SU-DHL-6 (cell line): ENCODE data around the gene BMPR1B.

Experiments
- H2AFZ ChIP-seq: fragments of 200-600 bp; sonication (generic); 2 replicates; pipeline ENCODE4 v1.6.1; 2014; ENCODE audit warnings: low read depth, mild to moderate bottlenecking, moderate library complexity, mixed read lengths, antibody characterized with exemption, low read length; ENCODE audit not compliant: severe bottlenecking
- H3F3A ChIP-seq: fragments of 200-600 bp; shearing (Covaris generic); 2 replicates; pipeline ENCODE4 v1.6.0; 2016; ENCODE audit warnings: antibody characterized with exemption, mild to moderate bottlenecking; ENCODE audit not compliant: insufficient read depth
- H3K27ac ChIP-seq: fragments of 200-600 bp; sonication (generic); 2 replicates; pipeline ENCODE4 v1.5.1; 2016; ENCODE audit warnings: low read depth, mild to moderate bottlenecking, low read length, moderate library complexity, mixed read lengths
- H3K27me3 ChIP-seq: fragments of 200-600 bp; sonication (generic), shearing (Covaris generic); 2 replicates; pipeline ENCODE4 v1.6.0; 2014; ENCODE audit warnings: mild to moderate bottlenecking, low read length
- H3K36me3 ChIP-seq: fragments of 200-600 bp; sonication (generic); 2 replicates; pipeline ENCODE4 v1.6.1; 2014; ENCODE audit warnings: mild to moderate bottlenecking, low read length, mixed read lengths
- H3K4me2 ChIP-seq: fragments of 300-600, 200-600 bp; shearing (Covaris generic), sonication (generic); 2 replicates; pipeline ENCODE4 v1.6.0; 2014; ENCODE audit warnings: low read length, low read depth, mild to moderate bottlenecking; ENCODE audit not compliant: poor library complexity, severe bottlenecking
- H3K4me3 ChIP-seq: fragments of 200-600 bp; sonication (generic); 2 replicates; pipeline ENCODE4 v1.5.1; 2014; ENCODE audit warnings: antibody characterized with exemption, low read length, mild to moderate bottlenecking, mixed read lengths; ENCODE audit not compliant: insufficient read depth, poor library complexity, severe bottlenecking
- H3K79me2 ChIP-seq: fragments of 200-600 bp; sonication (generic); 2 replicates; pipeline ENCODE4 v1.6.1; 2014; ENCODE audit warnings: mild to moderate bottlenecking, low read length, moderate library complexity; ENCODE audit not compliant: insufficient read depth
- H3K9ac ChIP-seq: fragments of 200-600 bp; sonication (generic); 2 replicates; pipeline ENCODE4 v1.7.0; 2014; ENCODE audit warnings: mild to moderate bottlenecking, low read length
- H3K9me2 ChIP-seq: fragments of 200-600 bp; sonication (generic); replicated peaks from 2 replicates; pipeline ENCODE4 v1.6.1; 2014; ENCODE audit warnings: low read length; ENCODE audit not compliant: insufficient read depth
- H3K9me3 ChIP-seq: fragments of 200-600 bp; sonication (generic); 2 replicates; pipeline ENCODE4 v1.6.1; 2014; ENCODE audit warnings: low read length, mixed read lengths; ENCODE audit not compliant: insufficient read depth
- H4K20me1 ChIP-seq: fragments of 200-600 bp; sonication (generic); 2 replicates; pipeline ENCODE4 v1.6.1; 2014; ENCODE audit warnings: low read depth, mild to moderate bottlenecking, antibody characterized with exemption, low read length, moderate library complexity, mixed read lengths
- EZH2phosphoT487 ChIP-seq: fragments of 200-600 bp; sonication (generic), shearing (Covaris generic); conservative IDR thresholded peaks from 2 replicates; pipeline ENCODE4 v1.6.1; 2018; ENCODE audit warnings: mild to moderate bottlenecking, antibody characterized with exemption, low read length, moderate library complexity, mixed read lengths
- TF ChIP-seq, protein P1 (sequence below): fragments of 200-600 bp; sonication (generic); IDR thresholded peaks from one replicate; pipeline ENCODE4 v1.5.1; 2017; ENCODE audit warnings: antibody characterized with exemption, mild to moderate bottlenecking, low read length, moderate library complexity; ENCODE audit not compliant: insufficient read depth, poor library complexity, severe bottlenecking

BMPR1B gene

GRCh38 chr4:94944726-94945125 lies 187.0 kb downstream of the BMPR1B start:
- no peaks in the 10 kb centered on the region for H4K20me1 ChIP-seq
- H3K9ac ChIP-seq, result no peak overlapping the region
- no peaks in the 10 kb centered on the region for H3K9me3 ChIP-seq
- no peaks in the 10 kb centered on the region for H3K79me2 ChIP-seq
- TF ChIP-seq, protein P1, sequence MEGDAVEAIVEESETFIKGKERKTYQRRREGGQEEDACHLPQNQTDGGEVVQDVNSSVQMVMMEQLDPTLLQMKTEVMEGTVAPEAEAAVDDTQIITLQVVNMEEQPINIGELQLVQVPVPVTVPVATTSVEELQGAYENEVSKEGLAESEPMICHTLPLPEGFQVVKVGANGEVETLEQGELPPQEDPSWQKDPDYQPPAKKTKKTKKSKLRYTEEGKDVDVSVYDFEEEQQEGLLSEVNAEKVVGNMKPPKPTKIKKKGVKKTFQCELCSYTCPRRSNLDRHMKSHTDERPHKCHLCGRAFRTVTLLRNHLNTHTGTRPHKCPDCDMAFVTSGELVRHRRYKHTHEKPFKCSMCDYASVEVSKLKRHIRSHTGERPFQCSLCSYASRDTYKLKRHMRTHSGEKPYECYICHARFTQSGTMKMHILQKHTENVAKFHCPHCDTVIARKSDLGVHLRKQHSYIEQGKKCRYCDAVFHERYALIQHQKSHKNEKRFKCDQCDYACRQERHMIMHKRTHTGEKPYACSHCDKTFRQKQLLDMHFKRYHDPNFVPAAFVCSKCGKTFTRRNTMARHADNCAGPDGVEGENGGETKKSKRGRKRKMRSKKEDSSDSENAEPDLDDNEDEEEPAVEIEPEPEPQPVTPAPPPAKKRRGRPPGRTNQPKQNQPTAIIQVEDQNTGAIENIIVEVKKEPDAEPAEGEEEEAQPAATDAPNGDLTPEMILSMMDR, result no peak
- no peak overlapping the region for H3K4me3 ChIP-seq
- H3K27me3 ChIP-seq, result no peaks in the 10 kb centered on the region
- H3F3A ChIP-seq, result no peaks in the 10 kb centered on the region
- no peak overlapping the region for H3K27ac ChIP-seq
- no peaks in the 10 kb centered on the region for H3K9me2 ChIP-seq
- H2AFZ ChIP-seq, result no peak overlapping the region
- H3K36me3 ChIP-seq, result no peaks in the 10 kb centered on the region
- no peak overlapping the region for H3K4me2 ChIP-seq

GRCh38 chr4:94947681-94948108 lies 189.9 kb downstream of the BMPR1B start:
- H3K9ac ChIP-seq, result no peak overlapping the region
- no peaks in the 10 kb centered on the region for H4K20me1 ChIP-seq
- no peak overlapping the region for H3K4me3 ChIP-seq
- H3K27ac ChIP-seq, result no peak overlapping the region
- H3K36me3 ChIP-seq, result no peaks in the 10 kb centered on the region
- no peak for TF ChIP-seq EZH2phosphoT487
- TF ChIP-seq, protein P1, result no peak
- no peaks in the 10 kb centered on the region for H3K79me2 ChIP-seq
- H3K9me3 ChIP-seq, result no peaks in the 10 kb centered on the region
- H2AFZ ChIP-seq, result no peak overlapping the region
- no peaks in the 10 kb centered on the region for H3F3A ChIP-seq
- no peak overlapping the region for H3K4me2 ChIP-seq
- H3K9me2 ChIP-seq, result no peaks in the 10 kb centered on the region
- H3K27me3 ChIP-seq, result no peaks in the 10 kb centered on the region

DNA sequence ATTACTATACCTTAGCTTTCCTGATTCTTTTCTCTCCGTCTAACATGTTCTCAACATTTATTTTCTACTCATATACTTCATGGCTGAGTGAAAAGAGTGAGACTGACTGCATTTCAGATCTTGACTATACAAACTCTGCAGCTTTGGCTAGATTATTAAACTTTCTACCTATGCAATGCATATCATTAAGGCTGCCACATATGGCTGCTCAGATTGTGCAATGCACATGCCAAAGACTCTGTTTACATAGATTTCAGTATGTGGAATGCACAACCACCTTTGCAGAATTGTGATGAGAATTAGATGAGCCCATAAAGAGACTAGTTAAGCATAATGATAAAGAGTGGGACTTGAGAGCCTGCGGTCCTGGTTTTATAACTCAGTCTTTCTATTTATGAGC lies 196.5 kb downstream of the BMPR1B start:
- H3K79me2 ChIP-seq, result no peaks in the 10 kb centered on the region
- H3F3A ChIP-seq, result no peaks in the 10 kb centered on the region
- TF ChIP-seq, protein P1, result no peak
- no peak for TF ChIP-seq EZH2phosphoT487
- H3K27ac ChIP-seq, result no peak overlapping the region
- no peak overlapping the region for H3K9ac ChIP-seq
- no peak overlapping the region for H3K4me3 ChIP-seq
- no peaks in the 10 kb centered on the region for H3K27me3 ChIP-seq
- H4K20me1 ChIP-seq, result no peaks in the 10 kb centered on the region
- H3K9me3 ChIP-seq, result no peaks in the 10 kb centered on the region
- H3K4me2 ChIP-seq, result no peak overlapping the region
- no peaks in the 10 kb centered on the region for H3K9me2 ChIP-seq
- H2AFZ ChIP-seq, result no peak overlapping the region
- H3K36me3 ChIP-seq, result no peaks in the 10 kb centered on the region

DNA sequence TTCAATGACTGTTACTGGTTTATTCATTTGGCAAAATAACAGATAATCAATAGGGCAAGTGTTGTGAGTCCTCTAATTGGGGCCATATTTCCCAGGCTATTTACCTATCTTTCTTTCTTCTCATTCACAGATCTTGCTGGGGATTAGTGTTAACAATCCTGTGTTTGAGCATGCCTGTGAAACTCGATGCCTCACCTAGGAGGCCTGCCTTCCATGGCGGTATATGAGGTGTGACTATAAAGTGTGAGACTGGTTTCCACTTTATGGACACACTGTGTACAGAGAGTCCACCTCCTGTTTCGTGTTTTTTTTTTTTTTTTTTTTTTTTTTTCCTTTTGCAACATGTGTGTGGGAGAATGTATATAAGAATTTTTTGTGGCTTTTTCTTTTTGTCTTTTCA lies 199.3 kb downstream of the BMPR1B start:
- Histone ChIP-seq H3K27ac (no peak overlapping the region), H3K79me2 (no peaks in the 10 kb centered on the region), H3K9me3 (no peaks in the 10 kb centered on the region), H3K9ac (no peak overlapping the region), H3K36me3 (no peaks in the 10 kb centered on the region), H3F3A (no peaks in the 10 kb centered on the region), H3K27me3 (no peaks in the 10 kb centered on the region), H3K4me2 (no peak overlapping the region), H2AFZ (no peak overlapping the region), H3K4me3 (no peak overlapping the region), H4K20me1 (no peaks in the 10 kb centered on the region), H3K9me2 (no peaks in the 10 kb centered on the region)
- TF ChIP-seq, protein P1, result no peak
- TF ChIP-seq EZH2phosphoT487, result no peak
